Keratinocyte (primary cell): ENCODE measurements around the gene ATP9B. TPM values are rescaled to one million over a fixed set of nuclear protein-coding genes. Genes with fewer than 3 reads are reported as not detected.

ENCODE experiments used
- DNase-seq: peaks from one replicate; pipeline ENCODE4 v3.0.0-alpha.2; 2011; ENCODE audit warnings: low read depth, missing footprints, low spot score
- FAIRE-seq: peaks from 2 replicates; lab custom pipeline; 2011; peaks lifted over from hg19 to GRCh38; lab: Jason Lieb, UNC
- H2AFZ ChIP-seq: 2 replicates; pipeline ENCODE4 v1.6.0; 2012; ENCODE audit warnings: low read length, control low read depth, inconsistent platforms; ENCODE audit not compliant: control insufficient read depth
- H3K27ac ChIP-seq: 2 replicates; pipeline ENCODE4 v1.5.1; 2011; ENCODE audit warnings: low read length; ENCODE audit not compliant: control insufficient read depth, insufficient read depth
- H3K27me3 ChIP-seq: 3 replicates; pipeline ENCODE4 v1.6.0; 2011; ENCODE audit warnings: low read length; ENCODE audit not compliant: control insufficient read depth, insufficient read depth; ENCODE audit errors: extremely low read depth
- H3K36me3 ChIP-seq, 2 experiments: 2 replicates in 1 of 2; 3 replicates in 1 of 2; pipeline ENCODE4 v1.5.1; 2011; ENCODE audit warnings: low read length in 2 of 2, mild to moderate bottlenecking in 1 of 2; ENCODE audit not compliant: control insufficient read depth in 2 of 2, insufficient read depth in 2 of 2; ENCODE audit errors: extremely low read depth in 1 of 2
- H3K4me1 ChIP-seq: 3 replicates; pipeline ENCODE4 v1.5.1; 2011; ENCODE audit warnings: low read length; ENCODE audit not compliant: control insufficient read depth, insufficient read depth; ENCODE audit errors: extremely low read depth
- H3K4me2 ChIP-seq: 3 replicates; pipeline ENCODE4 v1.6.0; 2011; ENCODE audit warnings: low read depth, low read length; ENCODE audit not compliant: control insufficient read depth, insufficient read depth; ENCODE audit errors: extremely low read depth
- H3K4me3 ChIP-seq, 3 experiments: fragments of 200-600 bp in 1 of 3; sonication (generic) in 1 of 3; 2 replicates in 2 of 3; 3 replicates in 1 of 3; pipeline ENCODE4 v1.5.1; 2011 to 2016; ENCODE audit warnings: low read length in 3 of 3, mild to moderate bottlenecking in 3 of 3, control low read depth in 2 of 3, inconsistent platforms in 1 of 3, low read depth in 1 of 3, mixed read lengths in 1 of 3, mixed run types in 1 of 3, moderate library complexity in 1 of 3; ENCODE audit not compliant: control insufficient read depth in 2 of 3, insufficient read depth in 2 of 3; ENCODE audit errors: extremely low read depth in 1 of 3
- H3K79me2 ChIP-seq: 2 replicates; pipeline ENCODE4 v1.6.0; 2012; ENCODE audit warnings: low read length; ENCODE audit not compliant: control insufficient read depth, insufficient read depth
- H3K9ac ChIP-seq: 3 replicates; pipeline ENCODE4 v1.6.0; 2011; ENCODE audit warnings: low read length; ENCODE audit not compliant: control insufficient read depth, insufficient read depth; ENCODE audit errors: extremely low read depth
- H3K9me1 ChIP-seq: 3 replicates; pipeline ENCODE4 v1.6.0; 2011; ENCODE audit warnings: low read length; ENCODE audit not compliant: control insufficient read depth, insufficient read depth; ENCODE audit errors: extremely low read depth
- H3K9me3 ChIP-seq: 2 replicates; pipeline ENCODE4 v1.5.1; 2012; ENCODE audit warnings: low read depth, low read length; ENCODE audit not compliant: control insufficient read depth
- H4K20me1 ChIP-seq: 3 replicates; pipeline ENCODE4 v1.6.0; 2011; ENCODE audit warnings: low read length; ENCODE audit not compliant: control insufficient read depth, insufficient read depth; ENCODE audit errors: extremely low read depth
- CTCF ChIP-seq, 3 experiments: IDR thresholded peaks in 1 of 3; conservative IDR thresholded peaks in 1 of 3; optimal IDR thresholded peaks in 1 of 3; 2 replicates in 2 of 3; 3 replicates in 1 of 3; pipeline versions ENCODE3 to v1.5.1; 2011; ENCODE audit warnings: low read length in 3 of 3, mild to moderate bottlenecking in 3 of 3, moderate library complexity in 2 of 3, control low read depth in 1 of 3, inconsistent platforms in 1 of 3; ENCODE audit not compliant: insufficient read depth in 2 of 3; ENCODE audit errors: extremely low read depth in 1 of 3
- EZH2 ChIP-seq: IDR thresholded peaks from one replicate; pipeline ENCODE4 v1.6.1; 2012; ENCODE audit warnings: inconsistent platforms, mild to moderate bottlenecking, low read length, moderate library complexity
- dilution Hi-C: fragments of 300-500 bp; cut with MboI; formaldehyde crosslinking; loops from one replicate; pipeline ENCODE4 v1.7.0; 2020; ENCODE audit warnings: low sequenced_read_pairs; ENCODE audit not compliant: extremely low pct_ligation_motif_present
- polyA plus RNA-seq, 5 experiments: library from polyadenylated mRNA; depleted of rRNA in 3 of 5; stranded (reverse) in 3 of 5; stranded (forward) in 1 of 5; unstranded in 1 of 5; fragments of >200 nt; gene quantifications; 1 replicate in 1 of 5; 2 replicates in 3 of 5; 3 replicates in 1 of 5; pipeline versions ENCODE4 v1.2.1 to v1.2.3, GENCODE V29; 2011 to 2012; ENCODE audit warnings: missing spikeins in 2 of 5, low read depth in 1 of 5, low replicate concordance in 1 of 5

The ATP9B gene
- polyA plus RNA-seq, 1 donor (not counting 4 experiments of a cell fraction or from before 2014, with no cell fraction given): 16.1 TPM

GRCh38 chr18:79379251-79379905 is 310.2 kb downstream of the ATP9B start:
- no peak overlapping the region for H2AFZ ChIP-seq
- H3K9ac ChIP-seq: no peak overlapping the region
- peaks cover 4% of the 10 kb centered on the region for H3K4me1 ChIP-seq
- no peaks in the 10 kb centered on the region for H3K79me2 ChIP-seq
- peaks cover 5% of the 10 kb centered on the region for H4K20me1 ChIP-seq
- H3K9me3 ChIP-seq: no peaks in the 10 kb centered on the region
- peaks cover 0 to 6% of the 10 kb centered on the region in 2 experiments for H3K36me3 ChIP-seq
- no peak for TF ChIP-seq CTCF (optimal IDR thresholded peaks at IDR 0.05 in 1 of 3, IDR thresholded peaks at IDR 0.05 in 1 of 3, conservative IDR thresholded peaks at IDR 0.05 in 1 of 3; ENCODE audit: extremely low read depth in 1 of 3, insufficient read depth in 2 of 3, low read length in 3 of 3)
- dilution Hi-C loops: no loop called here
- H3K27ac ChIP-seq: no peak overlapping the region
- no peak for FAIRE-seq
- no peaks in the 10 kb centered on the region for H3K9me1 ChIP-seq
- DNase-seq: no peak
- H3K27me3 ChIP-seq: peaks cover 12% of the 10 kb centered on the region
- H3K4me3 ChIP-seq: no peak overlapping the region
- H3K4me2 ChIP-seq: peak overlapping the region; percentile 48

GRCh38 chr18:79379931-79380815 is 311.0 kb downstream of the ATP9B start:
- Histone ChIP-seq H3K4me3 (no peak overlapping the region), H2AFZ (no peak overlapping the region), H3K36me3 (peaks cover 0 to 6% of the 10 kb centered on the region in 2 experiments), H3K4me2 (no peak overlapping the region), H3K9me3 (no peaks in the 10 kb centered on the region), H3K27ac (no peak overlapping the region), H3K9ac (no peak overlapping the region), H3K27me3 (peaks cover 12% of the 10 kb centered on the region), H3K79me2 (no peaks in the 10 kb centered on the region), H3K9me1 (no peaks in the 10 kb centered on the region), H3K4me1 (peaks cover 4% of the 10 kb centered on the region), H4K20me1 (peaks cover 5% of the 10 kb centered on the region)
- DNase-seq (no peak), FAIRE-seq (no peak)
- dilution Hi-C loops: no loop called here
- no peak for TF ChIP-seq CTCF (optimal IDR thresholded peaks at IDR 0.05 in 1 of 3, IDR thresholded peaks at IDR 0.05 in 1 of 3, conservative IDR thresholded peaks at IDR 0.05 in 1 of 3; ENCODE audit: extremely low read depth in 1 of 3, insufficient read depth in 2 of 3, low read length in 3 of 3)
- no peak for TF ChIP-seq EZH2
